ENCODE results near the gene CHKA. TPM values are rescaled to one million over a fixed set of nuclear protein-coding genes. Genes with fewer than 3 reads are reported as not detected.

The CHKA gene
- total RNA-seq, 1 experiment from 2014 or later = 63.0 TPM

DNA sequence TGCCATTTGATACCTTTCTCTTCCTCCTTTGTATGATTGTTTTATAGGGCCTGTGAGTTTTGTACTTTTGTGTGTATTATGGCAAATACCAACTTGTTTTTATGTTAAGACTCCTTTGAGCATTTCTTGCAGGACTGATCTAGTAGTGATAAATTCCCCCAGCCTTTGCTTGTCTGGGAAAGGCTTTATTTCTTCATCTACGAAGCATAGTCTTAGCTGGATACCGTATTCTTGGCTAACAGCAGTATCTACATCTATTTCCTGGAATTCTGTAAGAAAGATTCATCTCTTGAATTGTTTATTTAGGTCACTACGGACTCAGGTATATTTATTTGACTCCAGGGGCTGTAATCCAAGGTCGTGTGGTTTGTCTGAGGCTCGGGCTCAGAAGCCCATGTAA lies 96.7 kb downstream of the CHKA start:
- H2BK120ac ChIP-seq (ENCODE audit: low read depth, low read length, poor library complexity, severe bottlenecking) = no peak overlapping the region
- no peak overlapping the region for H4K8ac ChIP-seq (replicated peaks; ENCODE audit: insufficient read length, low read depth, low read length)
- no peaks in the 10 kb centered on the region for H3K27me3 ChIP-seq (ENCODE audit: insufficient read depth, low read length)
- H2AK5ac ChIP-seq (ENCODE audit: insufficient read length, low read length) = no peak overlapping the region
- H3K18ac ChIP-seq (ENCODE audit: insufficient read length, low read depth, low read length) = no peak overlapping the region
- H2BK15ac ChIP-seq (ENCODE audit: low read depth, low read length) = no peak overlapping the region
- peaks cover 20 to 27% of the 10 kb centered on the region in 2 experiments for H3K4me1 Mint-ChIP-seq
- H3K9me3 Mint-ChIP-seq = no peaks in the 10 kb centered on the region
- no peak overlapping the region for H3K56ac ChIP-seq (ENCODE audit: insufficient read length, low read depth, low read length)
- WGBS (ENCODE audit: extremely low coverage, insufficient read length, low lambda C conversion rate) = no CpG with 5 or more reads among the region's 5 CpGs
- no peak overlapping the region for H2AFZ ChIP-seq (ENCODE audit: low read length)
- H3K23me2 ChIP-seq (ENCODE audit: insufficient read length, low read depth, low read length, poor library complexity, severe bottlenecking) = peaks cover 1% of the 10 kb centered on the region
- H3K4ac ChIP-seq (ENCODE audit: low read depth, low read length) = no peak overlapping the region
- H2BK20ac ChIP-seq (ENCODE audit: low read depth, low read length, poor library complexity, severe bottlenecking) = no peak overlapping the region
- no peaks in the 10 kb centered on the region for H3K27me3 Mint-ChIP-seq (ENCODE audit: low read depth)
- H3K4me1 ChIP-seq (ENCODE audit: insufficient read depth, low read length) = no peaks in the 10 kb centered on the region; the same call in 1 of the 2 replicates
- no peak for TF ChIP-seq CTCF (conservative IDR thresholded peaks at IDR 0.05)
- H4K91ac ChIP-seq (ENCODE audit: insufficient read length, low read depth, low read length) = no peak overlapping the region
- no peak overlapping the region for H2BK5ac ChIP-seq (ENCODE audit: insufficient read length, low read length)
- H3K4me2 ChIP-seq (ENCODE audit: insufficient read depth, insufficient read length, low read length) = no peak overlapping the region
- no peak overlapping the region for H2BK12ac ChIP-seq (ENCODE audit: insufficient read length, low read depth, low read length)
- H3K79me1 ChIP-seq (ENCODE audit: insufficient read depth, low read depth, low read length, poor library complexity, severe bottlenecking) = no peaks in the 10 kb centered on the region
- H3K23ac ChIP-seq (ENCODE audit: insufficient read length, low read depth, low read length) = no peak overlapping the region
- no peak overlapping the region for H3K27ac ChIP-seq (ENCODE audit: insufficient read length, low read depth, low read length)
- H3K27ac Mint-ChIP-seq = no peak overlapping the region
- no peak overlapping the region for H3K4me3 Mint-ChIP-seq
- no peak overlapping the region for H3K9ac ChIP-seq (ENCODE audit: extremely low read depth, insufficient read length, low read length)
- DNase-seq = no peak
- H3K79me2 ChIP-seq (ENCODE audit: insufficient read depth, low read length) = no peaks in the 10 kb centered on the region
- peaks cover 8 to 29% (median 12%) of the 10 kb centered on the region in 3 experiments for H3K36me3 Mint-ChIP-seq (ENCODE audit: insufficient read depth in 1 of 3, low read depth in 3 of 3)
- no peak overlapping the region for H4K5ac ChIP-seq (ENCODE audit: insufficient read length, low read depth, low read length)
- no peaks in the 10 kb centered on the region for H3K9me3 ChIP-seq (ENCODE audit: control insufficient read depth, low read depth, low read length)
- H4K20me1 ChIP-seq (ENCODE audit: control insufficient read depth, insufficient read depth, insufficient read length) = no peaks in the 10 kb centered on the region
- no peak overlapping the region for H3T11ph ChIP-seq (ENCODE audit: low read length)
- H3K14ac ChIP-seq (ENCODE audit: insufficient read depth, low read length) = no peak overlapping the region

Data from H9 (cell line).